Hepatocyte (in vitro differentiated cells): ENCODE data around the gene TLNRD1. TPM values are rescaled to one million over a fixed set of nuclear protein-coding genes. Genes with fewer than 3 reads are reported as not detected.
A peak's percentile ranks its signal among the peaks of the same experiment; 100 is the strongest.

Experiments
- DNase-seq: peaks from one replicate; pipeline ENCODE4 v3.0.0-alpha.2; 2016; ENCODE audit warnings: low spot score
- H2AFZ ChIP-seq: fragments of 200-600 bp; sonication (generic); 2 replicates; pipeline ENCODE4 v1.6.0; 2016; ENCODE audit warnings: antibody characterized with exemption, mild to moderate bottlenecking
- H3K27ac ChIP-seq: fragments of 200-600 bp; sonication (generic); 2 replicates; pipeline ENCODE4 v1.5.1; 2016; ENCODE audit warnings: mild to moderate bottlenecking
- H3K27me3 ChIP-seq: fragments of 200-600 bp; sonication (generic); 2 replicates; pipeline ENCODE4 v1.6.1; 2016
- H3K36me3 ChIP-seq: fragments of 200-600 bp; sonication (generic); replicated peaks from 2 replicates; pipeline ENCODE4 v1.5.1; 2016; ENCODE audit warnings: low read depth; ENCODE audit not compliant: insufficient read depth
- H3K4me1 ChIP-seq: fragments of 200-600 bp; sonication (generic); 2 replicates; pipeline ENCODE4 v1.5.1; 2016; ENCODE audit warnings: mild to moderate bottlenecking, moderate library complexity; ENCODE audit not compliant: insufficient read depth
- H3K4me2 ChIP-seq: fragments of 200-600 bp; sonication (generic); 2 replicates; pipeline ENCODE4 v1.6.0; 2016
- H3K4me3 ChIP-seq: fragments of 200-600 bp; sonication (generic); 2 replicates; pipeline ENCODE4 v1.5.1; 2016; ENCODE audit warnings: mild to moderate bottlenecking
- H3K79me2 ChIP-seq: fragments of 200-600 bp; sonication (generic); 2 replicates; pipeline ENCODE4 v1.6.0; 2017; ENCODE audit warnings: mild to moderate bottlenecking
- H3K9me2 ChIP-seq: fragments of 200-600 bp; sonication (generic); replicated peaks from 2 replicates; pipeline ENCODE4 v1.6.0; 2017; ENCODE audit warnings: mild to moderate bottlenecking; ENCODE audit not compliant: insufficient read depth
- H3K9me3 ChIP-seq: fragments of 200-600 bp; sonication (generic); 2 replicates; pipeline ENCODE4 v1.5.1; 2016; ENCODE audit warnings: low read depth, mild to moderate bottlenecking
- H4K20me1 ChIP-seq: fragments of 200-600 bp; sonication (generic); 2 replicates; pipeline ENCODE4 v1.6.0; 2016; ENCODE audit warnings: mild to moderate bottlenecking; ENCODE audit not compliant: insufficient read depth, poor library complexity, severe bottlenecking
- EZH2 ChIP-seq: fragments of 200-600 bp; sonication (generic); IDR thresholded peaks from 2 replicates; pipeline ENCODE4 v1.6.1; 2016; ENCODE audit warnings: antibody characterized with exemption, mild to moderate bottlenecking, borderline replicate concordance
- EZH2phosphoT487 ChIP-seq: fragments of 200-600 bp; sonication (generic); IDR thresholded peaks from one replicate; pipeline ENCODE4 v1.6.1; 2018; ENCODE audit warnings: antibody characterized with exemption, mild to moderate bottlenecking, low read depth, moderate library complexity; ENCODE audit not compliant: unreplicated experiment, severe bottlenecking
- WGBS: methylation state at CpG from one replicate; pipeline ENCODE4 v1.1.6; 2016; ENCODE audit warnings: low lambda C conversion rate; ENCODE audit errors: missing lambda C conversion rate; 5-methylcytosine and 5-hydroxymethylcytosine counted together
- polyA plus RNA-seq: library from polyadenylated mRNA; unstranded; fragments of >200 nt; fragmentation: Nextera tagmentation; extraction: Ambion mirVana; gene quantifications from 2 replicates; pipeline ENCODE4 v1.2.1, GENCODE V29; 2016
- total RNA-seq: library from RNA; depleted of rRNA; stranded (reverse); fragments of >200 nt; gene quantifications from 2 replicates; pipeline ENCODE4 v1.2.3, GENCODE V29; 2014
- TF ChIP-seq, protein P1 (sequence below): fragments of 200-600 bp; sonication (generic); IDR thresholded peaks from 2 replicates; pipeline ENCODE4 v1.5.1; 2016; ENCODE audit warnings: antibody characterized with exemption, mild to moderate bottlenecking; ENCODE audit not compliant: poor library complexity

Gene TLNRD1
- total RNA-seq (13.3 and 15.6 TPM in 2 replicates), polyA plus RNA-seq (10.3 and 14.6 TPM in 2 replicates)

DNA sequence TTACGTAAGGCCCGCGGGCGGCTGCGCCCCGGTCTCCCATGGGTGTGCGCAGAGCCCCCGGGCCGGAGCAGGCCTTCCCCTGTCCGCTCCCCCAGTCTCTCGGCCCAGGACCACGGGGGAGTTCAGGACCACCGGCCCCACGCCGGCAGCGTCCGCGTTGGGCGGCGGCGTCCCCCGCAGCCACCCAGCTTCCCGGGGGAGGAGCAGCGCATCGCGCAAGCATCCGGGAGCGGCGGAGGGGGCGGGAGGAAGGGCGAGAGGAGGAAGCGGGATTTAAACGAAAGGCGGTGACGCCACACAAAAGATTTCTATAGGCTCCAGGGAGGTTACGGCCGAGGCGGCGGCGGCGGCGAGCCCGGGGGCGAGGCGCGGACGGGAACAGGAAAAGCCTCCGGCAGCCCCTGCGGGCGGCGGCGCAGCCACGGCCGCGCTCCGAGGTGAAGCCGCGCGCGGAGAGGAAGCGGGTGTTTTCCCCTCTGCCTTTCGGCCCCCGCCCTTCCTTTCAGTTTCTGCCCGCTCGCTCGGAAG is at the start of gene TLNRD1:
TSS of gene TLNRD1 (plus strand) at position 300 of the 528 bp plus-strand sequence. CDS start 1,349 bp downstream, outside the sequence.
- Histone ChIP-seq H3K79me2 (peaks cover 38% of the 10 kb centered on the region), H3K9me3 (no peaks in the 10 kb centered on the region), H4K20me1 (peaks cover 14% of the 10 kb centered on the region), H3K27me3 (no peaks in the 10 kb centered on the region), H3K9me2 (no peaks in the 10 kb centered on the region), H3K36me3 (no peaks in the 10 kb centered on the region), H3K27ac (peak within 1 kb of the TSS; percentile 99), H2AFZ (peak within 1 kb of the TSS; percentile 97), H3K4me3 (peak within 1 kb of the TSS; percentile 85), H3K4me2 (peak within 1 kb of the TSS; percentile 92), H3K4me1 (no peaks in the 10 kb centered on the region)
- TF ChIP-seq EZH2 (no peak), EZH2phosphoT487 (no peak)
- TF ChIP-seq, protein P1, sequence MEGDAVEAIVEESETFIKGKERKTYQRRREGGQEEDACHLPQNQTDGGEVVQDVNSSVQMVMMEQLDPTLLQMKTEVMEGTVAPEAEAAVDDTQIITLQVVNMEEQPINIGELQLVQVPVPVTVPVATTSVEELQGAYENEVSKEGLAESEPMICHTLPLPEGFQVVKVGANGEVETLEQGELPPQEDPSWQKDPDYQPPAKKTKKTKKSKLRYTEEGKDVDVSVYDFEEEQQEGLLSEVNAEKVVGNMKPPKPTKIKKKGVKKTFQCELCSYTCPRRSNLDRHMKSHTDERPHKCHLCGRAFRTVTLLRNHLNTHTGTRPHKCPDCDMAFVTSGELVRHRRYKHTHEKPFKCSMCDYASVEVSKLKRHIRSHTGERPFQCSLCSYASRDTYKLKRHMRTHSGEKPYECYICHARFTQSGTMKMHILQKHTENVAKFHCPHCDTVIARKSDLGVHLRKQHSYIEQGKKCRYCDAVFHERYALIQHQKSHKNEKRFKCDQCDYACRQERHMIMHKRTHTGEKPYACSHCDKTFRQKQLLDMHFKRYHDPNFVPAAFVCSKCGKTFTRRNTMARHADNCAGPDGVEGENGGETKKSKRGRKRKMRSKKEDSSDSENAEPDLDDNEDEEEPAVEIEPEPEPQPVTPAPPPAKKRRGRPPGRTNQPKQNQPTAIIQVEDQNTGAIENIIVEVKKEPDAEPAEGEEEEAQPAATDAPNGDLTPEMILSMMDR: no peak
- peak; percentile 94 for DNase-seq
- WGBS: 1% methylated on average over 43 of the region's 66 CpGs

DNA sequence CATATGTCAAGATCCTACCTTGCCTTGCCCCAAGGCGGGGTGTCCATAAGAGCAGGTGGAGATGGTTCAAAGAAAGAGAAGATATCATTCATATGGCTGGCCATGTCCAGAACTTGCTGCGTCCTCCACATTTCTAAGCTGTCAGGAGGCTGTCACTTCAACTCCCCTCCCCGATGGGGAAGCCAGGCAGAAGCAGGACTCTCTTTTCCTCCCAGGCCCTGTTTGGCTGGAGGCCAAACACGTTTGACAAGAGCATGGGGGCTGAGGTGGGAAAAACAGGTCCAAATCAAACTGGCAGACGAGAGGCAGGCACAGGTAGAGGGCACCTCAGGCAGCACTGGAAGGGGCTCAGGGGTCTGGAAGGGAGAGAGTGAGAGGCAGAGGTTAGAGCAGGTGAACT is 48.8 kb upstream of the TLNRD1 start:
- no peak overlapping the region for H3K27ac ChIP-seq
- H4K20me1 ChIP-seq: no peaks in the 10 kb centered on the region
- DNase-seq: no peak
- 79% methylated on average over 5 of the region's 5 CpGs for WGBS
- no peaks in the 10 kb centered on the region for H3K9me2 ChIP-seq
- TF ChIP-seq EZH2phosphoT487: no peak
- TF ChIP-seq, protein P1: no peak
- TF ChIP-seq EZH2: no peak
- H3K4me2 ChIP-seq: no peak overlapping the region
- H3K79me2 ChIP-seq: no peaks in the 10 kb centered on the region
- no peak overlapping the region for H3K4me3 ChIP-seq
- H3K36me3 ChIP-seq: no peaks in the 10 kb centered on the region
- H3K9me3 ChIP-seq: no peaks in the 10 kb centered on the region
- no peaks in the 10 kb centered on the region for H3K4me1 ChIP-seq
- H3K27me3 ChIP-seq: no peaks in the 10 kb centered on the region
- H2AFZ ChIP-seq: no peak overlapping the region

GRCh38 chr15:80953001-80953952 is 47.4 kb upstream of the TLNRD1 start:
- TF ChIP-seq, protein P1: no peak
- TF ChIP-seq EZH2 (no peak), EZH2phosphoT487 (no peak)
- Histone ChIP-seq H3K4me1 (no peaks in the 10 kb centered on the region), H4K20me1 (no peaks in the 10 kb centered on the region), H3K27me3 (no peaks in the 10 kb centered on the region), H3K27ac (no peak overlapping the region), H2AFZ (no peak overlapping the region), H3K36me3 (no peaks in the 10 kb centered on the region), H3K79me2 (no peaks in the 10 kb centered on the region), H3K9me3 (no peaks in the 10 kb centered on the region), H3K4me3 (no peak overlapping the region), H3K4me2 (no peak overlapping the region), H3K9me2 (no peaks in the 10 kb centered on the region)
- 94% methylated on average over 12 of the region's 12 CpGs for WGBS
- DNase-seq: no peak
